ENCODE results near the gene ARPC5.

GRCh38 chr1:183633676-183634343 lies 1.8 kb downstream of the ARPC5 start:
- TF ChIP-seq CTCF (conservative IDR thresholded peaks at IDR 0.05; ENCODE audit: low read length) (peak; percentile 59), EZH2phosphoT487 (IDR thresholded peaks at IDR 0.05; ENCODE audit: borderline replicate concordance) (no peak)
